Endothelial cell (in vitro differentiated cells): Measurements from ENCODE around the gene ANKS1B. TPM values are rescaled to one million over a fixed set of nuclear protein-coding genes. Genes with fewer than 3 reads are reported as not detected.

Experiments used
- DNase-seq: peaks from one replicate; pipeline ENCODE4 v3.0.0; 2021; ENCODE audit warnings: low spot score
- H3K27ac Mint-ChIP-seq: one replicate; pipeline ENCODE4 v1.8.0; 2021; ENCODE audit warnings: mixed read lengths, inconsistent platforms; ENCODE audit not compliant: unreplicated experiment
- H3K27me3 Mint-ChIP-seq: one replicate; pipeline ENCODE4 v1.8.0; 2021; ENCODE audit warnings: mild to moderate bottlenecking, moderate library complexity, mixed read lengths, inconsistent platforms; ENCODE audit not compliant: unreplicated experiment
- H3K36me3 Mint-ChIP-seq: one replicate; pipeline ENCODE4 v1.8.0; 2021; ENCODE audit warnings: mild to moderate bottlenecking, low read depth, mixed read lengths, inconsistent platforms; ENCODE audit not compliant: unreplicated experiment
- H3K4me1 Mint-ChIP-seq: one replicate; pipeline ENCODE4 v1.8.0; 2021; ENCODE audit warnings: mild to moderate bottlenecking, mixed read lengths, inconsistent platforms; ENCODE audit not compliant: unreplicated experiment
- H3K4me3 Mint-ChIP-seq: one replicate; pipeline ENCODE4 v1.8.0; 2021; ENCODE audit warnings: mild to moderate bottlenecking, mixed read lengths, inconsistent platforms; ENCODE audit not compliant: unreplicated experiment
- H3K9me3 Mint-ChIP-seq: one replicate; pipeline ENCODE4 v1.8.0; 2021; ENCODE audit warnings: mixed read lengths, inconsistent platforms; ENCODE audit not compliant: unreplicated experiment
- total RNA-seq: library from RNA; stranded (reverse); fragmentation: NEBNext Ultra II Directional; extraction: Animal tissue kit (Norgen Biotek cat#: 25700); gene quantifications from one replicate; pipeline ENCODE4 v1.2.1, GENCODE V29; 2021; ENCODE audit not compliant: unreplicated experiment
- TF ChIP-seq, protein P1 (sequence below): fragments of 200-600 bp; sonication (generic); IDR thresholded peaks from one replicate; pipeline ENCODE4 v1.5.0; 2021; ENCODE audit warnings: antibody characterized with exemption; ENCODE audit not compliant: unreplicated experiment

ANKS1B gene
- total RNA-seq, 1 donor from 2014 or later = 2.6 TPM

DNA sequence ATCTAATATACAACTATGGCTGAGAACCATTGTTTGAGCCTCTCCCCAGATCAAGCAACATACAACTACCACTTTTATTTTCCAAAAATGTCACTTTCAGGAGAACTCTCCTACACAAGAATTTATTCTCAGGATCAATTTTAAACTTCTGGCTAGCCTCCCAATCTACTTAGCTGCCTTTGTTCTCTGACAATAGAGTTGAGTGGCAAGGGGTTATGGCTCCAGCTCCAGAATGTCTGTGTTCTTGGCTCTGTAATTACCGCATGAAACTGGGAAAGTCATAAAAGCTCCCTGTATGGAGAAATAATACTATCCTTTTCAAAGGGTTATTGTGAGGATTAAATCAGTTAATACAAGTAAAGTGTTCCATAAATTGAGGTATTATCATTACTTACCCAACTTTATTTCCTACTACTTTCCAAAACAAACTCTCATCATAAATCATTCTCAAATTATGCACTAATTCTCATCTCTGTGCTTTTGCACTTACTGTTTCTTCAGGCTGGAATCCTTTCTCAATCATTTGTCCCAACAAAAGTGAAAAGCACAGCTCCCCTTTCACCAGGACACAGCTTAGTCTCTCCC, 215.2 kb downstream of the ANKS1B start:
- Mint-ChIP-seq H3K36me3 (no peaks in the 10 kb centered on the region), H3K4me3 (no peak overlapping the region), H3K27me3 (no peaks in the 10 kb centered on the region), H3K9me3 (no peaks in the 10 kb centered on the region), H3K4me1 (no peaks in the 10 kb centered on the region), H3K27ac (no peak overlapping the region)
- TF ChIP-seq, protein P1, sequence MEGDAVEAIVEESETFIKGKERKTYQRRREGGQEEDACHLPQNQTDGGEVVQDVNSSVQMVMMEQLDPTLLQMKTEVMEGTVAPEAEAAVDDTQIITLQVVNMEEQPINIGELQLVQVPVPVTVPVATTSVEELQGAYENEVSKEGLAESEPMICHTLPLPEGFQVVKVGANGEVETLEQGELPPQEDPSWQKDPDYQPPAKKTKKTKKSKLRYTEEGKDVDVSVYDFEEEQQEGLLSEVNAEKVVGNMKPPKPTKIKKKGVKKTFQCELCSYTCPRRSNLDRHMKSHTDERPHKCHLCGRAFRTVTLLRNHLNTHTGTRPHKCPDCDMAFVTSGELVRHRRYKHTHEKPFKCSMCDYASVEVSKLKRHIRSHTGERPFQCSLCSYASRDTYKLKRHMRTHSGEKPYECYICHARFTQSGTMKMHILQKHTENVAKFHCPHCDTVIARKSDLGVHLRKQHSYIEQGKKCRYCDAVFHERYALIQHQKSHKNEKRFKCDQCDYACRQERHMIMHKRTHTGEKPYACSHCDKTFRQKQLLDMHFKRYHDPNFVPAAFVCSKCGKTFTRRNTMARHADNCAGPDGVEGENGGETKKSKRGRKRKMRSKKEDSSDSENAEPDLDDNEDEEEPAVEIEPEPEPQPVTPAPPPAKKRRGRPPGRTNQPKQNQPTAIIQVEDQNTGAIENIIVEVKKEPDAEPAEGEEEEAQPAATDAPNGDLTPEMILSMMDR = no peak
- DNase-seq = no peak

DNA sequence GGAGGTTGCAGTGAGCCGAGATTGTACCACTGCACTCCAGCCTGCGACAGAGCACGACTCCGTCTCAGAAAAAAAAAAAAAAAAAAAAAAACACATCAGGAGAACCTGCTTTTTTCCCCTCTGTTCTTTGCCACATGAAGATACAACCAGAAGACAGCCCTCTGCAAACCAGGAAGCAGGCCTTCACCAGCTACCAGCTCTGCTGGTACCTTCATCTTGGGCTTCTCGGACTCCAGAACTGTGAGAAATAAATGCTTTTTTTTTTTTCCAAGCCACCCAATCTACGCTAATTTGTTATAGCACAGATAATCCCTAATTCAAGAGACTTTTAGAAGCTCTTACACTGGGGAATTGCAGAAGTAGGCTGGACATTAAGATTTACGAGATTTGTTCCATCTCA, 216.0 kb downstream of the ANKS1B start:
- H3K4me3 Mint-ChIP-seq = no peak overlapping the region
- no peak for DNase-seq
- no peak overlapping the region for H3K27ac Mint-ChIP-seq
- H3K4me1 Mint-ChIP-seq = no peaks in the 10 kb centered on the region
- no peaks in the 10 kb centered on the region for H3K36me3 Mint-ChIP-seq
- H3K27me3 Mint-ChIP-seq = no peaks in the 10 kb centered on the region
- TF ChIP-seq, protein P1 = no peak
- H3K9me3 Mint-ChIP-seq = no peaks in the 10 kb centered on the region

DNA sequence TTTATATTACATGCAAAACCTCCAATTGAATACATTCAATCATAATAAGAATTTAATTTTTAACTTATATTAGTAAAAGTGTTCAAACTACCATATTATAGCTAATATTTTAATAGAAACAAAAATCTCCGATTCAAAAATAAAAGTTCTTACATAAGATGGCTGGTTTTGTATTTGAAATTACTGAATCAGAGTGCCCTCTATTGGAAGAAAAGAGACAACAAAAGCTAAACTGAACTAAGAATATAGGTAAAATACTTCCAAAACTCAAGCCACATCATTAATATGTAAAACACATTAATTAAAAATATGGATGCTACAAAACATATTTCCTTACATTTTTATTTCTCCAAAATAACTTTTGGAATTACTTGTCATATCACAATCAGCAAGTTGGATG, 216.9 kb downstream of the ANKS1B start:
- Mint-ChIP-seq H3K4me1 (no peaks in the 10 kb centered on the region), H3K36me3 (no peaks in the 10 kb centered on the region), H3K4me3 (no peak overlapping the region), H3K9me3 (no peaks in the 10 kb centered on the region), H3K27ac (no peak overlapping the region), H3K27me3 (no peaks in the 10 kb centered on the region)
- TF ChIP-seq, protein P1 = peak; percentile 37
- no peak for DNase-seq

DNA sequence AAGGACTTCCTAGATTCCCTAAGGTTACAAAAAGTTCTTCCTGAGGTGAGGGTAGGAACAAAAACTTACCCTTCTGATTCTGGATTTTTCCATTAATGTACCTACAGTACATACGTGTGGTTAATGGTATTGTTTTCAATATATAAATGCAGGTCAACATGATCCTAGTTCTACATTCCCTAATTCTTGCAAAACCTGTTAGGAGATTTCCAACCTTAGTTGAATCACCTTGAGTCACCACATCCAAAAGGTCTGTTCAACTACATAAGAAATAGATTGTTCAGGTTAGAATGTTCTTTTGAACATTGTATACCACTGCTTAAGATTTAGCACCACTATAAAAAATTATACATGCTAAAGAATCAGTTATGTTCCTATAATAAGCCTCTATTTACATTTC, 218.3 kb downstream of the ANKS1B start:
- Mint-ChIP-seq H3K27ac (no peak overlapping the region), H3K36me3 (no peaks in the 10 kb centered on the region), H3K4me3 (no peak overlapping the region), H3K27me3 (no peaks in the 10 kb centered on the region), H3K4me1 (no peaks in the 10 kb centered on the region), H3K9me3 (no peaks in the 10 kb centered on the region)
- TF ChIP-seq, protein P1 = no peak
- no peak for DNase-seq

DNA sequence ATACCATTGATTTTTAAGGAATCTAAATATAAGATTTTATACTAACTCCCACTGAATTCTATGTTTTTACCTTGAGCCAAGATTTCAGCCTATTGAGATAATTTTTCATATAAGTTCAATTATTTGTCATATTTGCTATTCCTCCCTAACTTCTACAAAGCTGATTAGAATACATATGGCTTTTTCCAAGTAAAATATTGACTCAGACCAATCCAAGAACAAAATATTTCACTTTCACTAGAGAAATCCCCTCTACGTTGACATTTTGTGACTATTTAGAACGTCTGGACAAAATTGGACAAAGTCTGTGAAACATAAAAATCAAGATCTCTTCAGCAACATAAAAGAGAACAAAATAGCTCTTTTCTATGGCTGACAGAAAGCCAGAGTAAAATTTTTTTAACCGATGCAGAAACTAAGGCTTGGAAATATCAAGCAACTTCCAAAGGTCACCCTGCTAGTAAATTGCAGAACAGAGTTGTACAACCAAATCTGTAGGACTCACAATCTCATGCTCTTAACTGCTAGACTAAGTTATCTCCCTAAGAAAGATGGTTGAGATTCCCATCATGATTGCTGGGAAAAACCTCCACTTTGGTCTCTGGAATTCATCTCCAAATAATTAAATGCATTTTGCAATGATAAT, 219.1 kb downstream of the ANKS1B start:
- TF ChIP-seq, protein P1 = no peak
- H3K27ac Mint-ChIP-seq = no peak overlapping the region
- no peaks in the 10 kb centered on the region for H3K4me1 Mint-ChIP-seq
- DNase-seq = no peak
- H3K9me3 Mint-ChIP-seq = no peaks in the 10 kb centered on the region
- H3K27me3 Mint-ChIP-seq = no peaks in the 10 kb centered on the region
- H3K36me3 Mint-ChIP-seq = no peaks in the 10 kb centered on the region
- no peak overlapping the region for H3K4me3 Mint-ChIP-seq
